ENCODE measurements around the gene TP53.

DNA sequence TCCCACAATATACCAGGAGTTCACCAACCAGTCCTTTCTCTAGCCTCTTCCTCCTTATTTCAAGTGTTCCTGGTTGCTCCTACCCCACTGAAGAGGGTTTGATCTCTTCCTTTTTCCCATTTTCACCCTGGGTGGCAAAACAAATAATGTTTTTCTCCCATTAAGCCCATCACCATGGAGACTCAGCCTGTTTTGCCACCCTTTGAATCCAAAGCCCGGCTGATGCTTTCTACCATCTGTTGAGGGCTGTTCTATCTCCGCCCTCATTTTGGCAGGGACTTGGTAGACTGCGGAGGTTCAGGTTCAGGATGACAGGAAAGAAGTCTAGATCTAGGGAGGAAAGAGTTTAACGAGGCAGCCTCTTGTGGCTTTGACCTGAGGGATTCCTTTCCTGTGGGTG is 32.8 kb upstream of the TP53 start:
- TF ChIP-seq, protein P1, sequence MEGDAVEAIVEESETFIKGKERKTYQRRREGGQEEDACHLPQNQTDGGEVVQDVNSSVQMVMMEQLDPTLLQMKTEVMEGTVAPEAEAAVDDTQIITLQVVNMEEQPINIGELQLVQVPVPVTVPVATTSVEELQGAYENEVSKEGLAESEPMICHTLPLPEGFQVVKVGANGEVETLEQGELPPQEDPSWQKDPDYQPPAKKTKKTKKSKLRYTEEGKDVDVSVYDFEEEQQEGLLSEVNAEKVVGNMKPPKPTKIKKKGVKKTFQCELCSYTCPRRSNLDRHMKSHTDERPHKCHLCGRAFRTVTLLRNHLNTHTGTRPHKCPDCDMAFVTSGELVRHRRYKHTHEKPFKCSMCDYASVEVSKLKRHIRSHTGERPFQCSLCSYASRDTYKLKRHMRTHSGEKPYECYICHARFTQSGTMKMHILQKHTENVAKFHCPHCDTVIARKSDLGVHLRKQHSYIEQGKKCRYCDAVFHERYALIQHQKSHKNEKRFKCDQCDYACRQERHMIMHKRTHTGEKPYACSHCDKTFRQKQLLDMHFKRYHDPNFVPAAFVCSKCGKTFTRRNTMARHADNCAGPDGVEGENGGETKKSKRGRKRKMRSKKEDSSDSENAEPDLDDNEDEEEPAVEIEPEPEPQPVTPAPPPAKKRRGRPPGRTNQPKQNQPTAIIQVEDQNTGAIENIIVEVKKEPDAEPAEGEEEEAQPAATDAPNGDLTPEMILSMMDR (IDR thresholded peaks at IDR 0.05), result no peak
- no peak for TF ChIP-seq ZFX (IDR thresholded peaks at IDR 0.05; ENCODE audit: borderline replicate concordance)

All from 22Rv1 (cell line).